GM18499 (cell line): Measurements from ENCODE around the gene KIF2B.
"Not testable (repeated sequence)": the region's sequence is repeated elsewhere in the genome, so short reads cannot be mapped to it uniquely, and the experiment has no call there.

Source experiments
- ATAC-seq: cut with Tn5 transposase; IDR thresholded peaks from one replicate; pipeline ENCODE4 v1.9.1; 2021; ENCODE audit warnings: moderate number of reproducible peaks; ENCODE audit not compliant: insufficient read depth, unreplicated experiment

KIF2B gene

GRCh38 chr17:53822764-53823163 is at the start of gene KIF2B:
KIF2B (plus strand) TSS chr17:53822927; CDS start chr17:53823034, 107 bp downstream.
- no peak for ATAC-seq

- no peak for ATAC-seq
Observed at GRCh38 chr17:53780320-53780719, 42.4 kb upstream of the KIF2B start.

GRCh38 chr17:53791551-53791950 is 31.2 kb upstream of the KIF2B start:
- ATAC-seq: no peak

- ATAC-seq: no peak
Observed at GRCh38 chr17:53792451-53792850, 30.3 kb upstream of the KIF2B start.

GRCh38 chr17:53792997-53793396 is 29.7 kb upstream of the KIF2B start:
- ATAC-seq: no peak

GRCh38 chr17:53794875-53795274 is 27.9 kb upstream of the KIF2B start:
- ATAC-seq: no peak

GRCh38 chr17:53796642-53797041 is 26.1 kb upstream of the KIF2B start:
- ATAC-seq: no peak

- no peak for ATAC-seq
Observed at GRCh38 chr17:53797501-53797900, 25.2 kb upstream of the KIF2B start.

- ATAC-seq: no peak
Observed at GRCh38 chr17:53804437-53804836, 18.3 kb upstream of the KIF2B start.

GRCh38 chr17:53806473-53806872 is 16.3 kb upstream of the KIF2B start:
- ATAC-seq: no peak

- ATAC-seq: no peak
Observed at GRCh38 chr17:53807286-53807685, 15.4 kb upstream of the KIF2B start.

GRCh38 chr17:53818271-53818670 is 4.5 kb upstream of the KIF2B start:
- ATAC-seq: no peak

GRCh38 chr17:53818929-53819328 is 3.8 kb upstream of the KIF2B start:
- no peak for ATAC-seq

- no peak for ATAC-seq
Observed at GRCh38 chr17:53819956-53820355, 2.8 kb upstream of the KIF2B start.

GRCh38 chr17:53823341-53824050 is 769 bp downstream of the KIF2B start:
- ATAC-seq: no peak

- not testable (repeated sequence) for ATAC-seq
Observed at GRCh38 chr17:53834771-53835170, 12.0 kb downstream of the KIF2B start.

GRCh38 chr17:53837131-53837530 is 14.4 kb downstream of the KIF2B start:
- ATAC-seq: no peak

- ATAC-seq: no peak
Observed at GRCh38 chr17:53844491-53845107, 21.9 kb downstream of the KIF2B start.

- not testable (repeated sequence) for ATAC-seq
Observed at GRCh38 chr17:53871128-53871527, 48.4 kb downstream of the KIF2B start.
